Activated CD4-positive, alpha-beta T cell treated with anti-CD3 and anti-CD28 coated beads, Interleukin-10, Interleukin-2, amounts not matched to agents 100 ng/mL and 50 ng/mL, durations not matched to agents 16 hours and 8 hours (primary cell): ENCODE data around the gene DGKB.

Experiments
- DNase-seq: peaks from one replicate; pipeline ENCODE4 v3.0.0-alpha.2; 2020

The DGKB gene

DNA sequence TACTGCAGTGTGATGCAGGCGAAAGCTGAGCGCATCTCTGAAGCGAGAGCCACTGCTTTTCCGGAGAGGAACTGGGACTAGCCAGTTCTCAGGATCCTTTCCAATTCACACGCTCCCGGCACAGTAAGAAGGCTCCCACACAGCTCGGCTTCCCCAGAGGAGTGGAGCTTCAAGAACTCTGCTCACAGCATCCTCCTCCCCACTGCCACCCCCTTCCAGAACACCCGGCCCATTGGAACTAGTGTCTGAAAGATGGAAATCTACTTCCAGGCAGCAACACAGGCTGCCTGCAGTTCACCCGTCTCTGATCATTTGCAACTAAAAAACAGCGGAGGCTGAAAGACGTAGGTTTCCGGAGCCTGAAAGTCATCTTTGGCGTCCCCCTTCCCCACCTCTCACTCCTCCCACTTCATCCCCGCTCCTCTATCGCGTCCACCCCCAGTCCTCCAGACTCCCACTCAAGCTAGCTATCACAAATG, at the start of gene DGKB:
DGKB (minus strand) TSS at position 163 of the 479 bp plus-strand sequence.
- no peak for DNase-seq

DNA sequence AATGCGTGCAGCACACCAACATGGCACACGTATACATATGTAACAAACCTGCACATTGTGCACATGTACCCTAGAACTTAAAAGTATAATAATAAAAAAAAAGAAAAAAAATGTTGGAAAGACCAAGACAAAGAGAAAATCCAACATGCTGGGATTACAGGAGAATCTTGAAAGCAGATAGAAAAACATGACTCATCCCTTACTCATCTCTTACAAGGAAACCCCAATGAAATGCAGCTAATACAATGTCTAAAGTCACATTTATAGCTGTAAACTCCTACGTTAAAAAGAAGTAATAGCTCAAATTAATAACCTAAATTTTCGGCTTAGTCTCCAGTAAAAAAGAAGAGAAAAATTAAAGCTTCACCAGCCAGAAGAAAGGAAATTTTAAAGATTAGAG, 47.5 kb upstream of the DGKB start:
- DNase-seq, result no peak

DNA sequence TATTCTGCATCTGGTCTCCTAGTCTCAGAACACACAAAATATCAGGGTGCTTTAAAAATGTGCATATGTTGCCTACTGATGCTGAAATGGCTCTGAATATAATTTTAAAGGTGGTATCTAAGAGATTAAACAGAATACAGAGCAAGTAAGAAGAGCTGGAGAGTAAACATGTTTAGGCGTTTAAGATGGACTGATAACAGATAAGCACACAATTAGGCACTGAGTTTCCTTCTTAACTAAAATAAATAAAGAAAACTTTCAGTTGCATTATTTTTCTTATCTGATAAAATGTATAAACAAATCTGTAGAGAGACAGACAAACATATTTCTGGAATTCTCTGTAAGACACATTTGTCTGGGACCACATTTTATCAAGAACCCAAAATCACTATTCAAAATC, 35.6 kb upstream of the DGKB start:
- no peak for DNase-seq

DNA sequence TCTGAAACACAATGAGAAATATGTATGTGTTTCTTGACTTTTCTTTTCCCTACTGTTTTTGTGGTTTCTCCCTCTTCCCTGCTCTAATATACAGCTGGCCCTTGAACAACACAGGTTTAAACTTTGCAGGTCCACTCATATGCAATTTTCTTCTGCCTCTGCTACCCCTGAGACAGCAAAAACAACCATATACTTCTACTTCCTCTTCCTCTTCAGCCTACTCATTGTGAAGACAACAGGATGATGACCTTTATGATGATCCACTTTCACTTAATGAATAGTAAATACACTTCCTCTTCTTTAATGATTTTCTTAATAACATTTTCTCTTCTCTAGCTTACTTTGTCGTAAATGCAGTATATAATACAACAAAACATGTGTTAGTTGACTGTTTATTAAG, 35.0 kb upstream of the DGKB start:
- no peak for DNase-seq

DNA sequence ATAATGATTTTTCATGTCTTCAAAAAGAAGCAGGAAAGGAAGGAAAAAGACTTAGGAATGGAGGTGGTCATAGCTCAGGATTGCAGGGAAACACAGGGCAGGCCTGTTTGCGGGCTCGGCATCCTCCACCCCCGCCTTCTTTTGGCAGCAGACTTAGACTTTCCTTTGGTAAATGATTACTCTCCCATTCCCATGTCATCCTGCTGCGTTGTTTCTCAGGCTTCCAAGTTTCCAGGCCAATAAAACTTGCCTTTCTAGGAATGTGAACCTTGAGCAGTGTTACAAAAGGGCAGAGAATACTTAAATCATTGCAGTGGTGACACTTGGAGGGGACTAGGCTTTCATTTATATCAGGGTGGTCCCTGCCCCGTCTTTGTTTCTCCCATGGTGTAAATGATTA, 34.0 kb upstream of the DGKB start:
- DNase-seq, result no peak

DNA sequence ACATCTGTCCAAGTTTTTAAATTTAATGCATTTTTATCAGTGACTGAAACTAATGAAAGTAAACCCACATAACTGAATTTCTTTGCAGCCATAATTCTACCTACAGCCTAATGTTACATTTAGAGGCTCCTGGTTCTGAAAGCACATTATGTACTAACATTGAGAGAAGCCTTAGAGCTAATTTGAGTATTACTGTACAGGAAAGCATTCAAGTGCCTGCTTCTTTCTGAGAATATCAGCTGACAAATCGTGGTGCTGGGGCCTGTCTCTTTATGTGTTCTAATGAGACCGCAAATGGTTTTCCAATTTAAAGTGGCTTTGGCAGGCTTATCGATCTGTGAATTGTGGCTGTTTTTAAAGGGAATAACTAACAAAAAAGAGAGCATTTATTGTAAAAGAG, 32.3 kb upstream of the DGKB start:
- no peak for DNase-seq

DNA sequence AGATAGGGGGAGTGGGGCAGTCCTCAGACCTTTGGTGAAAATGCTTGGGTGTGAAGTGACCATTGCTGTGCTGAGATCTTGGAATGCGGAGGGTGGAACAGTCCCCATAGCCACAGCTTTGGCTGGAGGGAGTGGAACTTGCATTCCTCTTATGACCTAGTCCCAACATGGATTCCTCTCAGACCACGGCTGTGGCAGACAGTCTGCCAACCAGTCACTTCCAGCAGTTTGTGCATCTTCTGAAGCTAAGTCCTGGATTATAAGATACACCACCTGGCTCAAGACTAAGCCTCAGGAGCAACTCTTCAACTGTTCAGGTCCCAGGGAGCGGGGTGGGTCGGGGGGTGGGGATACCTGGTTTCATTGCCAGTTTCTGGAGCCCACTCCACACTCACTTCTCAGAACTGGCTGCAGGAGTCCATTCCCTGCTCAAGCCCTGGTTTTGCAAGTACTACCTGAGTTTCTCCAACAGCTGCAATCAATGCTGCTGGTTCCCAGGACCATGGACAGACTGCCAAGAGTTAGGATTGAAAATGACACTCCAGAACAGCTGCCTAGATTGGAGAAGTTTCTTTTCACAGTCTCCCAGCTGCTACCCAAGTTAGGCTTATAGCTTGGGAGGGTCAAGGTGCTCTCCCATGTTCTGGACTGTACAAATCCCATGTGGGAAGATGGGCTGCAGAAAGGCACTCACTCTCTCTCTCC, 29.1 kb upstream of the DGKB start:
- no peak for DNase-seq

DNA sequence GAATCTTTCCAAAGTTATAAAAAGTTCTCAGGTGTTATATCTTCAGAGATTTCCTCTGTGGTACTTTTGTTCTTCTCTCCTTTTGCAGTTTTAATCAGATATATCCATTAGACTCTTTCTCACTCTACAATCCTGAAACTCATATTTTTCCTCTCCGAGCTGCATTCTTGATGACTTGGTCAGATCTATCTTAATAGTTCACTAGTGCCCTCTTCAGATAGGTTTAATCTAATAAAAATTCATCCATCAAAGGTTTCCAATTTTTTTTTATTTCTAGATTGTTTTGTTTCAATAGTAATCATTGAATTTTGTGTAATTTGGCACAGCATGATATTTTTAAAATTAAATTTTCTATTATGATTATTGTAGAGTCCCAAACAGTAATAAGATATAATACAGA, 21.8 kb upstream of the DGKB start:
- no peak for DNase-seq

DNA sequence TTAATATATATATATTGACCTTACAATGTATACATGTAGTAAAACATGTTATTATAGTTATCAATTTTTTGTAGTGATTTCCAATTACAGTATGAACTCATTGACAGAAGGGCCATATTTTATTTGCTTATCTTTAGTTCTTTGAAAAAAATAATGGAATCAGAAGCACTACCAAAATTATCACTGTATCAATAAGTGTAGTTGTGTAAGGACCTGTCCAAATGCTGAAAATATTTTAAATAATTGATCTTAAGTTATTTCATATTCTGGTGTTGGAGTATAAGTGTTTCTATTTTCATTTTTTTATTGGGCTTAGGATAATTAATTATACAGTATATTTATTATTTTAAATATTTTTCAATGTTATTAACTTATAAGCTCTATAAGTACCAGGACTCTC, 8.5 kb upstream of the DGKB start:
- no peak for DNase-seq

DNA sequence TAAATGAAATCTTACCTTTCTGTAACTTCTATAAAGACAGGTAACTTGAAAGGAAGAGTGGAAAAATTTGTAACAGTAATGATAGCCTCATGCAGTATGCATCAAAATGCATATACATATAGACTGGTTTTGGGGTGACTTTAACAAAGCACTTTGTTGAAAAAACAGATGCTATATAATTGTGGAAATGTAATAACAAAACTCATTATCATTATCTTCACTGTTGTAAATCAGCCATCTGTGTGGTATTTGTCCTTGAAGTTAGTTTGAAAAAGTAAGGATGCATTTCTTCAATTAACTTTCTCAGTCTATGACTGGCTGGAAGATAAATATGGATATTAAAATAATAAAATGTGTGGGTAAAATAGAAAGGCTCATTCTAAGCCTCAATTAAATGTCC, 6.1 kb upstream of the DGKB start:
- no peak for DNase-seq

DNA sequence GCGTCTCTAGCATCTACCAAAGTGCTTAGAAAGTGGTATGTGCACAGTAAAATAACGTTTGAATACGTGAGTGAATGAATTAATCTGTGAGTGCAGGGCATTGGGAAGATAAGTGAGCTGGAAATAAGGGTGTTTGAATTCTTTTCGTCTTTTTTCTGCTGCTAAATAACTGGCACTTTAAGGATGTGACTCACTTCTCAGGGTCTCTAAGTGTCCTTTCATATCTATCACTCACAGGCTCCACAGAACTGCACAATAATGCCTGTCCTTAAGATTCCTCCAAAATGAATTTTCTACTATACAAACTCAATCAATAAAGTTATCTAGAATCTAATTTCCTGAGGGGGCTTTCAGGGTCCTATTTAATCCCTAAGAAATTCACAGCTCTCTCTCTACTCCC, 3.2 kb upstream of the DGKB start:
- no peak for DNase-seq

DNA sequence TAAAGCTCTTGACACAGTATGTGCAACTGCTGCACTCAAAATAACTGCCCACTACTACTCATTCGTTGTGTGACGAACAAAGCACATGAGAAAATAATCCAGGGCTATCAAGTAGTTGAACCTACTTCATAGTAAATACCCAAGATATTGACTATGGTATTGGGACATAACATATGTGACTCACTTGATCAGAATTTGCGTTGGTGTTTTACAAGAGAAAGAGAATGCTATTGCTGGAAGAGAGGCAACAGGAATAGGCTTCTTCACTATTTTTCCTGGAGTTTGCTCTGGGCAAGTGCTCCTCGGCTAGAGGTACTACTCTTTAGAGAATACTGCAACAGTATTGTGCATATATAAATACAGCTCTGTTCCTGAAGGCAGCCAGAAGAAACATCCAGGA, 2.5 kb downstream of the DGKB start:
- DNase-seq, result no peak

DNA sequence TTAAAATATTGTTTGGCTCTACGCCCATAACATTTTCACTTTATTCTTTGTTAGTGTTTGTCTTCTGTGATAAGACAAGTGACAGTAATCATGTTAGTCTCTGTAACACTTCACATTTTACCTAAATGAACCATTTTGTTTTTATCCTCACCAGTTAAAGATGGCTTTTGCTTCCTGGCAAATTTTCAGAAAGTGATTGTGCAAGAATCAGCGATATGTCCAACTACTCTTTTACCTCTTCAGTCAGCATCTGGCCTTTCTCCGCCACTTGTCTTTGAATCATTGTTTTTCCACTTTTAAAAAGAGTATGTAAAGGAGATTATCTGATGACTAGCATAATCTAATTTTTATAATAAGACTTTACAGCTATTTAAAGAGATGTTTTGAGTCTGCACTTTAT, 3.5 kb downstream of the DGKB start:
- no peak for DNase-seq

DNA sequence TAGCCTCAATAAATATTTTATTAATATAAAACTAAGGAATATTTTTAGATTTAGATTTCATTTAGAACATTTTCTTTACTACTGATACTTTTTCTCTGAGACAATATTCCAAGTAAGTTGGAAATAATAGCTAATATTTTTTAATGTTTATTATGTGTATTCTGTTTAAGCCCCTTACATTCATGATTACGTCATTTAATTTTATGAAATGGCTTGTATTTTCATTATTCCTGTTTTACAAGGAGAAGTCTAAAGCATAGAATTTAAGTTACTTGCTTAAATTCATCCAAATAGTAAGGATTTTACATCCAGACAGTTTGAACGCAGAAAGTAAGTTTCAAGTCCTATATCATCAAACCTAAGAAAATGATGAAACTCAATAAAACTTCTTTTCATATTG, 6.1 kb downstream of the DGKB start:
- DNase-seq, result no peak

DNA sequence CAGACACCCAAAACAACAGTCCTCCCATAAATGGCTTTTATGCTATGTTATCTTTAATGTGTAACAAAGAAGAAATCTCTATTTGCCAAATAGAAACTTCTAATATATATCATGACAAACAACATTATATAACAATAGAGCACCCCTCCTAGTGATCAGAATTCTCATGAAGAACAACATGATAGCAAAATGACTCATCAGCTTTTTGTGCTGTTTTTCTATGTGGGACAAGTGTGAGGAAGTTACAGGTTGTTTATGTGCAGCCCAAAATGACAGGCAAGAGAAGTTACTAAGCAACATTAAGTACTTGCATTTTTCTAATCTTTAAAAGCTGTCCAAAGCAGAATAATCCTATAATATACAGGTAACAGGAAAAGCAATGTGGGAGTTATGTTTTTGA, 7.7 kb downstream of the DGKB start:
- no peak for DNase-seq

DNA sequence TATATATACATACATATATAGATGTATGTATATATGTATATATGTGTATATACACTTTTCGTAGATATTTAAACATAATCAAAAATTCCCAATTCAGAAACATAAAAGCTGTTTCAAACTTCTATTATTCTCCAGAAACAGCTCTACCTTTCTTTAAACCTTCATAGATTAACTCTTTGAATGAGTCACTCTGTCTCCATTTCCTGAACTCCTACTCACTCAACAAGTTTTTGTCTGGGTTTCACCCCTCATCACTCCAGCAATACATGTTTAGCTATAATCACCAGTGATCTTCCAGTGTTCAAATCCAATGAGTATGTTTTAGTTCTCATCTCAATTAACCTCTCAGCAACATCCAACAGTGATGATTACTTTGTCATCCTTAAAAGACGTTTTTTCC, 9.6 kb downstream of the DGKB start:
- DNase-seq, result peak; percentile 1

DNA sequence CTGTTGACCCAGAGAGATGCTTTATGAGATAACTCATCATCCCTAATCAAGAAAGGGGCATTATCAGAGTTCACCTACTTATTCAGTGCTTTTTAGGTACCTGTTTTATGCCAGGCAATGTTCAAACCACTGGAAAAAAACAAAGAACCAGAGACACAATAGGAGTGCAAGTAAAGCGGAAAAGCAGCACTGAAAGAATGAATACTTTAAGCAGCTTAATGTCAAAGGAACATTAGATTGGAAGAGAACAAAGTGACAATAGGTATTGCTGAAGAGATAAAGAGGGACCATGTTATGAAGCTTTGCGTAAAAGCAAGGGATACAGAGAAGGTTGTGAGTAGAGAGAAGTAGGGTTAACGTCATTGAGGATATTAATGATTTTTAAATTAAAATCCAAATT, 11.3 kb downstream of the DGKB start:
- DNase-seq, result no peak

DNA sequence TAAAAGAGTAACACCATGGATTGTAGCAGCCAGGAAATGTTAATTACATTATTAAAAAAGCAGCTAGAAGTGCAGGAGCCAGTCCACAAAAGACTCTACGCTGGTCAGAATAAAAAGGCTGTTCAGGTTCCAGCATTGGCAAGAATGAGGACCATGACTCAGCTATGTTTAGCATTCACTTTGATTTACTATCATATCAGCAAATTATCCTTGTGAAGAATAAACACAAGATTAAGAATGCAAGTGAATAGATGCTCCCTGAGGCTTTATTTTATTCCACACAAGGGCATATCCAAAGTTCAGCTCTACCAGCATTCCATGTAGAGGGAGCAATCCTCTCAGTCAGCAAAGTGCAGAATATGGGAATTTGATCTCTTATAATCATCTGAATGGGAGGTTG, 13.6 kb downstream of the DGKB start:
- no peak for DNase-seq

DNA sequence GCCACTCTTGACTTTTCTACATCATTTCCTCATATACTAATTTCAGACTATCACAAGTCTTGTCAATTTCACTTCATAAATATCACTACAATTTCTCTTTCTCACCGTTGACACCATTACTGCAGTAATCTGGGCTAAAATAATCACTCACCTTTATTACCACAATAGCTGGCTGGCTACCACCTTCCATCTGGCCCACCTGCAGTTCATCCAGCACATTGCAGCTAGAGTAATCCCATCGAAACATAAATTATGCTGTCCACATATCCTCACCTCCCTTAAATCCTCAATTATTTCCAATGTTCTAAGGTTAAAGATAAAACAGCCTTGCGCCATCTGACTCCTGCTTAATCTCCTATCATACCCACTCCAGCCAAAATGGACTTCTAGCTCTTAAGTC, 16.0 kb downstream of the DGKB start:
- no peak for DNase-seq

DNA sequence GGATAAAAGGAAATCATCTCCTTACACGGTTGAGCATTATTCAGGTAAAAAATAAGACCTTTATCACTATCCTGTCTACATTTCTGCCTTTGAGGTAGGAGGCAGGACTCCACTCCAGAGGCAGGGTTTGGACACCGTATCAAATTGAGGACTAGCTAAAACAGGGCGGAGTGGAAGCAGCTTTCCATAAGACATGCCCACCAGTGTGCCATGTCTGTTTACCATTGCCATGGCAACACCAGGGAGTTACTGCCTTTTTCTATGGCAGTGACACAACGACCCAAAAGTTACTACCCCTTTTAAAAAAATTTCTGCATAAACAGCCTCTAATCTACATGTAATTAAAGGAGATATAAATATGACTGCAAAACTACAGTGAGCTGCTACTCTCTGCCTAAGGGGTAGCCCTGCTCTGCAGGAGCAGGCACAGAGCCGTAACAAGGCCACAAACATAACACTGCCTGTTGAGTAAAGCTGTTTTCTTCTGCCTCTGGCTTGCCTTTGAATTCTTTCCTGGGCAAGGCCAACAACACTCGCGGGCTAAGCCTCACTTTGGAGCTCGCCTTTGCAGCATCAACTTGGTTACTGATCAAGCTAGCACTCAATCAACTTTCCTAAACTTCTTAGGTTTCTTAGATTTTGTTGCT, 26.5 kb downstream of the DGKB start:
- DNase-seq, result no peak

DNA sequence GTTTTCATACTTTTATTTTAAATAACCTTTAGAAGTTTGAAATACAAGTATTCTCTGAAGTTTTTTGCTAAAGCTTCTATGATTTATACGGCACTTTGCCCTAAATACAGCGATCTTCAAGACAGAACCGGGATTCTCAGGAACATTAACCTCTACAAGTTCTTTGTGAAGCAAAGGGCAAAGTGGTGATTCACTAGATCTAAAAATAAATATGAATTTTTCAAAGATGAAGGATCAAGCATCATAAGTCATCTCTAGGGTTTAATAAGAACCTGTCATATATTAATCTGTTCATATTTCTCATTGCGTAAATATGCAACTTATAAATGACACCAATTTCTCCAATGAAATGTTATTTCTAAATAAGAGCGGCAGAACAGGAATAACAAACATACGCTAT, 30.7 kb downstream of the DGKB start:
- no peak for DNase-seq

DNA sequence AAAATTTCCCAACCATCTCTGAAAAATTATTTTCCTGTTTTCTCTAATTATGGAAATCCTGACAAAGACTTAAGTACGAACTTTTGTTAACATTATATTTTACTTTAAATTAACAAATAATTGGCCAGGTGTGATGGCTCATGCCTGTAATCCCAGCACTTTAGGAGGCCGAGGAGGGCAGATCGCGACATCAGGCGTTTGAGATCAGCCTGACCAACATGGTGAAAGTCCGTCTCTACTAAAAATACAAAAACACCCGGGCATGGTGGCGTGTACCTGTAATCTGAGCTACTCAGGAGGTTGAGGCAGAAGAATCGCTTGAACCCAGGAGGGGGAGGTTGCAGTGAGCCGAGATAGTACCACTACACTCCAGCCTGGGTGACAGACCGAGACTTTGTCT, 32.2 kb downstream of the DGKB start:
- no peak for DNase-seq

DNA sequence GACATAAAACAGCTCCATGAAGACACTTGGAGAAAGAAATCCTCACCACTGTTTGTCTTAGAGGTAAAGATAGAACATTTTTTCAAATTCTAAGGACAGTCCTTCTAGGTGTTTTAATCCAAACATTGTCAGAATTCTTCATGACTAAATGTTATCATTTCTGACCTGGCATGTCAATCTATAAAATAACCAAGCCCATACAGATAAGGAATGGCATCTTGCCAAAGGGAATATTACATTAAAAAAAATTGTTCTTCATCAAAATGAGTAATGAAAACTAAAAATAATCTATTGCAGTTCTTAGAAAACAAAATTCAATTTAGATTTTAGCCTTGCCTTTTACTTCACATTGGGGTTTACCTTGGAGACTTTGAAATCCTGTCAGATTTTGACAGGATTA, 33.6 kb downstream of the DGKB start:
- no peak for DNase-seq

DNA sequence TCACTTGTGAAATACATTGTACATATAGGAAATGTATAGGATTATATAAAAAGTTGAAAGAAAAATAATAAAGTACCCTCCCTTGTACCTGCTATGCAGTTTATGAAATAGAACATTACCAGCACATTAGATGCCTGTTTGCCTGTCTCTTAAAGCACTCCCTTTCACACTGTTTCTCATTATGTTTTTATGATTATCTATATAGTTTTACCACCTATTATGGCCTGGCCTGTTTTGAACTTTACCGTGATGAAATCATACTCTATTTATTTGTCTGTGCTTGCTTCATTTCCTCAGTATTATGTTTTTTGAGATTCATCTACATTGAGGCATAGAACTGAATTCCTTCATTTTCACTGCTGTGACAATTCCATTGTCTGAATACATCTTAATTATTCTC, 41.1 kb downstream of the DGKB start:
- DNase-seq, result no peak

DNA sequence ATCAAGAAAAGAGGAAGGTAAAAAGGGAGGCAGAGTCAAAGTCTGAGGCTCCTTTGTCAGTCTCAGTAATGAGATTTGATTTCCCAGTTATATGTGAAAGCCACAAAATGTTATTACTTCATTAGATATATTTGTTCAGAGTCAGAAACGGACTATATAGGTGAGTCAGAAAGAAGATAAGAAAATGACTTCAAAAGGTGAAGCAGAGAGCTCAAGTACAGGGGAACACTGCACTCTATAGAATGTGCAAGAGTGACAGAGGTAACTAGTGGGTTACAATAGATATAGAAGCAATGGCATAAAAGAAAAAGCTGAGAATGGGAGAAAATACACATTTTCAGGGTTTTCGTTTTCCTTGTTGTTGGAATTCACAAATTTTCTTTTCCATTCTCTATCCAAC, 43.3 kb downstream of the DGKB start:
- DNase-seq, result no peak
